ENCODE data around the gene SNRK.

SNRK gene

GRCh38 chr3:43273416-43273815 lies 12.9 kb upstream of the SNRK start:
- no peak for DNase-seq (ENCODE audit: low read depth in 2 of 2)

GRCh38 chr3:43279082-43279481 lies 7.3 kb upstream of the SNRK start:
- DNase-seq (ENCODE audit: low read depth in 2 of 2), result no peak

- no peak for DNase-seq (ENCODE audit: low read depth in 2 of 2)
Observed at GRCh38 chr3:43279532-43279931, 6.8 kb upstream of the SNRK start.

GRCh38 chr3:43281020-43281419 lies 5.3 kb upstream of the SNRK start:
- DNase-seq (ENCODE audit: low read depth in 2 of 2), result no peak

GRCh38 chr3:43284171-43284570 lies 2.2 kb upstream of the SNRK start:
- DNase-seq (ENCODE audit: low read depth in 2 of 2), result no peak

GRCh38 chr3:43285644-43286043 lies 696 bp upstream of the SNRK start:
- DNase-seq (ENCODE audit: low read depth in 2 of 2), result no peak

- no peak for DNase-seq (ENCODE audit: low read depth in 2 of 2)
Observed at GRCh38 chr3:43286841-43287499, 630 bp downstream of the SNRK start.

- no peak for DNase-seq (ENCODE audit: low read depth in 2 of 2)
Observed at GRCh38 chr3:43287500-43287873, 1.1 kb downstream of the SNRK start.

GRCh38 chr3:43288366-43288765 lies 2.0 kb downstream of the SNRK start:
- DNase-seq (ENCODE audit: low read depth in 2 of 2), result no peak

- no peak for DNase-seq (ENCODE audit: low read depth in 2 of 2)
Observed at GRCh38 chr3:43288850-43289249, 2.5 kb downstream of the SNRK start.

GRCh38 chr3:43289401-43289800 lies 3.1 kb downstream of the SNRK start:
- DNase-seq (ENCODE audit: low read depth in 2 of 2), result no peak

- DNase-seq (ENCODE audit: low read depth in 2 of 2), result no peak
Observed at GRCh38 chr3:43289841-43290470, 3.6 kb downstream of the SNRK start.

- DNase-seq (ENCODE audit: low read depth in 2 of 2), result no peak
Observed at GRCh38 chr3:43290956-43291355, 4.6 kb downstream of the SNRK start.

- no peak for DNase-seq (ENCODE audit: low read depth in 2 of 2)
Observed at GRCh38 chr3:43291546-43291945, 5.2 kb downstream of the SNRK start.

GRCh38 chr3:43294975-43295374 lies 8.6 kb downstream of the SNRK start:
- no peak for DNase-seq (ENCODE audit: low read depth in 2 of 2)

GRCh38 chr3:43296565-43296964 lies 10.2 kb downstream of the SNRK start:
- no peak for DNase-seq (ENCODE audit: low read depth in 2 of 2)

GRCh38 chr3:43298292-43298691 lies 12.0 kb downstream of the SNRK start:
- no peak for DNase-seq (ENCODE audit: low read depth in 2 of 2)

- no peak for DNase-seq (ENCODE audit: low read depth in 2 of 2)
Observed at GRCh38 chr3:43298761-43299160, 12.4 kb downstream of the SNRK start.

GRCh38 chr3:43302116-43302880 lies 16.0 kb downstream of the SNRK start:
- no peak for DNase-seq (ENCODE audit: low read depth in 2 of 2)

GRCh38 chr3:43304126-43304525 lies 17.8 kb downstream of the SNRK start:
- DNase-seq (ENCODE audit: low read depth in 2 of 2), result no peak

- DNase-seq (ENCODE audit: low read depth in 2 of 2), result no peak
Observed at GRCh38 chr3:43307226-43307625, 20.9 kb downstream of the SNRK start.

- no peak for DNase-seq (ENCODE audit: low read depth in 2 of 2)
Observed at GRCh38 chr3:43307649-43308048, 21.3 kb downstream of the SNRK start.

All from activated CD4-positive, alpha-beta T cell treated with anti-CD3 and anti-CD28 coated beads for 24 hours (primary cell).